GM12864 (cell line): ENCODE results near the gene RASAL1.

Experiments used
- DNase-seq: peaks from one replicate; pipeline ENCODE4 v3.0.0-alpha.2; 2011; ENCODE audit warnings: low read depth
- H3K4me3 ChIP-seq: 2 replicates; pipeline ENCODE4 v1.5.1; 2011; ENCODE audit warnings: mild to moderate bottlenecking, low read depth, low read length, control low read depth
- CTCF ChIP-seq: IDR thresholded peaks from 2 replicates; pipeline ENCODE4 v1.5.1; 2011; ENCODE audit warnings: low read depth, mild to moderate bottlenecking, moderate library complexity, low read length, control low read depth, inconsistent platforms; ENCODE audit errors: missing control alignments

Gene RASAL1

GRCh38 chr12:113066813-113067400, 68.7 kb downstream of the RASAL1 start:
- no peak for DNase-seq
- no peak for TF ChIP-seq CTCF
- no peak overlapping the region for H3K4me3 ChIP-seq

- no peak overlapping the region for H3K4me3 ChIP-seq
- no peak for DNase-seq
These were observed 70.2 kb downstream of the RASAL1 start for GRCh38 chr12:113065126-113066007.

GRCh38 chr12:113064395-113065125, 71.0 kb downstream of the RASAL1 start:
- no peak for DNase-seq
- no peak overlapping the region for H3K4me3 ChIP-seq
- no peak for TF ChIP-seq CTCF

More at GRCh38 chr12:113065126-113066007, 70.2 kb downstream of the RASAL1 start:
- TF ChIP-seq CTCF: no peak

DNA sequence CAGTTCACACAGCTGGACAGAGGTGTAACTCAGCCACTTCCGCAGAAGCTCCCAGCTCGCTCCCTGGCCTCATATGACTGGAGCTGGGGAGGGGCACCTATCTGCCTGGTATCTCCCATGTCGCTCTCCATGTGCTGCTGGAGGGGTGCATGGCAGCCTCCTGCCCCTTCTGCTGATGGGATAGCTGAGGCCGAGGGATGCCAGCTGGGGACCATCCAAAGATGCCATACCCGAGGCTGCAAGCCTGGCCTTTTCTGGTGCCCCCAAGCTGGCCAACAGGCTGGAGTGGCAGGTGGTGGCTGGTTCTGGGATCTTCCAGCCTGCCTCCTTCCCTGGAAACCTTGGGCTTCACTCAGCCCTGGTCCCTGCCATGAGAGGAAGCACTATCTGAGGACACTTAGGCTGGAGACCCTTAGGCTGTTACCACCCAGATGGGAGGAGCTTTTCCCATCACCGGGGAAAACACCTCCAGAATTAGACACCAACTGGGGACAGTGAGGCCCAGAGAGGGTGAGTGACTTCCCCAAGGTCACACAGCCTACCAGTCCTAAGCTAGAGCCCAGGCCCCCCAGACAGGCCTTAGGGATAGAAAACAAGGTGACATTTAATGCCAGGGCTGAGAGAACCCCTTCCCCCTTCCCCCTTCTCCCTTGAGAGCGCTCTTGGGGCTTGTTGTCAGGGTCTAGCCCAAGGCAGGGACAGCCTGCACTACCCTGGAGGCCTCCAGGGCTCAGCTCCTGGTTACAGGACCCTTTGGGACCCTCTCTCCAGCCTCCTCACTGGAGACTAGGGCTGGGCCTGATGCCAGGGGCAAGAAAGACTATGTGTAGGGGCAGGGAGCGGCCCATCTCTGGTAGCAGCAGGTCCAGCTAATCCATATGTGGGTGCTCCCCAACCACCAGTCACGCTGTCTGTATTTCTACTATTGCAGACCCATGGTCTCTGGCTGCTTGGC, 71.9 kb downstream of the RASAL1 start:
- TF ChIP-seq CTCF: no peak
- no peak for DNase-seq
- H3K4me3 ChIP-seq: no peak overlapping the region

GRCh38 chr12:113062502-113063395, 72.8 kb downstream of the RASAL1 start:
- no peak overlapping the region for H3K4me3 ChIP-seq
- DNase-seq: no peak
- TF ChIP-seq CTCF: no peak
